HepG2 (cell line): Measurements from ENCODE around the gene TOP2A. TPM values are rescaled to one million over a fixed set of nuclear protein-coding genes. Genes with fewer than 3 reads are reported as not detected.

Experiments used
- ARID5B ChIP-seq: IDR thresholded peaks from 2 replicates; pipeline ENCODE4 v1.4.0; 2020; ENCODE audit warnings: mild to moderate bottlenecking, missing genetic modification reagents
- CBFB ChIP-seq: sonication (generic); formaldehyde crosslinking; IDR thresholded peaks from 2 replicates; pipeline ENCODE4 v1.4.0; 2020; ENCODE audit warnings: missing genetic modification reagents
- CBX1 ChIP-seq: IDR thresholded peaks from one replicate; pipeline ENCODE4 v1.6.1; 2016; ENCODE audit warnings: antibody characterized with exemption, low read depth
- ETS1 ChIP-seq: sonication (generic); formaldehyde crosslinking; IDR thresholded peaks from 2 replicates; pipeline ENCODE4 v1.4.0; 2020; ENCODE audit warnings: missing genetic modification reagents
- MBD4 ChIP-seq: IDR thresholded peaks from 2 replicates; pipeline ENCODE4 v1.6.1; 2012; ENCODE audit warnings: low read length, inconsistent platforms, borderline replicate concordance
- MTF2 ChIP-seq: sonication (generic); formaldehyde crosslinking; IDR thresholded peaks from 2 replicates; pipeline ENCODE4 v1.5.0; 2020; ENCODE audit warnings: missing genetic modification reagents, borderline replicate concordance
- MXI1 ChIP-seq: IDR thresholded peaks from 3 replicates; pipeline ENCODE4 v1.6.1; 2012; ENCODE audit warnings: low read depth, low read length, inconsistent platforms, borderline replicate concordance
- RARG ChIP-seq: sonication (generic); formaldehyde crosslinking; IDR thresholded peaks from 2 replicates; pipeline ENCODE4 v1.4.0; 2020; ENCODE audit warnings: low read depth, mild to moderate bottlenecking, missing genetic modification reagents
- SMAD1 ChIP-seq: sonication (generic); formaldehyde crosslinking; IDR thresholded peaks from 2 replicates; pipeline ENCODE4 v1.4.0; 2020; ENCODE audit warnings: missing genetic modification reagents, low read depth, mild to moderate bottlenecking, borderline replicate concordance
- SRF ChIP-seq: IDR thresholded peaks from 2 replicates; pipeline ENCODE4 v1.6.1; 2011; ENCODE audit warnings: mild to moderate bottlenecking, low read depth, low read length, moderate library complexity
- TRIM22 ChIP-seq: fragments of 450-650 bp; IDR thresholded peaks from 2 replicates; pipeline ENCODE4 v1.6.1; 2017
- ZKSCAN1 ChIP-seq: fragments of 150-350 bp; IDR thresholded peaks from 2 replicates; pipeline ENCODE4 v1.6.1; 2014; ENCODE audit warnings: low read length
- ZNF124 ChIP-seq: sonication (generic); formaldehyde crosslinking; IDR thresholded peaks from 2 replicates; pipeline ENCODE4 v1.4.0; 2020; ENCODE audit warnings: missing genetic modification reagents
- ZNF136 ChIP-seq: sonication (generic); formaldehyde crosslinking; IDR thresholded peaks from 2 replicates; pipeline ENCODE4 v1.8.1; 2022; ENCODE audit warnings: low read depth, mild to moderate bottlenecking, moderate library complexity, missing genetic modification reagents
- ZNF180 ChIP-seq: sonication (generic); formaldehyde crosslinking; IDR thresholded peaks from 2 replicates; pipeline ENCODE4 v1.4.0; 2020; ENCODE audit warnings: low read depth, missing genetic modification reagents, borderline replicate concordance
- ZNF276 ChIP-seq: sonication (generic); formaldehyde crosslinking; IDR thresholded peaks from 2 replicates; pipeline ENCODE4 v1.4.0; 2020; ENCODE audit warnings: mild to moderate bottlenecking, low read depth, missing genetic modification reagents
- ZNF678 ChIP-seq: sonication (generic); formaldehyde crosslinking; IDR thresholded peaks from 2 replicates; pipeline ENCODE4 v1.4.0; 2020; ENCODE audit warnings: mild to moderate bottlenecking, missing genetic modification reagents
- ZNF737 ChIP-seq: sonication (generic); formaldehyde crosslinking; IDR thresholded peaks from 2 replicates; pipeline ENCODE4 v1.5.0; 2020; ENCODE audit warnings: missing genetic modification reagents, mild to moderate bottlenecking, borderline replicate concordance
- polyA plus RNA-seq, 8 experiments: library from polyadenylated mRNA; depleted of rRNA in 3 of 8; stranded (reverse) in 7 of 8; unstranded in 1 of 8; fragments of >200 nt; fragmentation: Illumina TruSeq in 4 of 8; extraction: Trizol in 4 of 8; gene quantifications; 2 replicates each; pipeline versions ENCODE4 v1.2.1 to v1.2.3, GENCODE V29; 2011 to 2016; ENCODE audit warnings: low read depth in 4 of 8, missing spikeins in 1 of 8, mixed read lengths in 1 of 8; ENCODE audit not compliant: insufficient read depth in 1 of 8
- total RNA-seq, 5 experiments: library from RNA; depleted of rRNA; stranded (reverse); fragments of >200 nt; fragmentation: Illumina TruSeq; extraction: Trizol; gene quantifications; 2 replicates each; pipeline ENCODE4 v1.2.3, GENCODE V29; 2016; ENCODE audit warnings: low read depth in 1 of 5
- TF ChIP-seq, protein P1 (sequence below): sonication (generic); formaldehyde crosslinking; IDR thresholded peaks from 2 replicates; pipeline ENCODE4 v1.5.0; 2020; ENCODE audit warnings: mild to moderate bottlenecking, missing genetic modification reagents

TOP2A gene
- total and polyA plus RNA-seq, 2 of the 13 experiments (the other 11 are each of a cell fraction or from before 2014, with no cell fraction given) = 108 to 327 TPM

DNA sequence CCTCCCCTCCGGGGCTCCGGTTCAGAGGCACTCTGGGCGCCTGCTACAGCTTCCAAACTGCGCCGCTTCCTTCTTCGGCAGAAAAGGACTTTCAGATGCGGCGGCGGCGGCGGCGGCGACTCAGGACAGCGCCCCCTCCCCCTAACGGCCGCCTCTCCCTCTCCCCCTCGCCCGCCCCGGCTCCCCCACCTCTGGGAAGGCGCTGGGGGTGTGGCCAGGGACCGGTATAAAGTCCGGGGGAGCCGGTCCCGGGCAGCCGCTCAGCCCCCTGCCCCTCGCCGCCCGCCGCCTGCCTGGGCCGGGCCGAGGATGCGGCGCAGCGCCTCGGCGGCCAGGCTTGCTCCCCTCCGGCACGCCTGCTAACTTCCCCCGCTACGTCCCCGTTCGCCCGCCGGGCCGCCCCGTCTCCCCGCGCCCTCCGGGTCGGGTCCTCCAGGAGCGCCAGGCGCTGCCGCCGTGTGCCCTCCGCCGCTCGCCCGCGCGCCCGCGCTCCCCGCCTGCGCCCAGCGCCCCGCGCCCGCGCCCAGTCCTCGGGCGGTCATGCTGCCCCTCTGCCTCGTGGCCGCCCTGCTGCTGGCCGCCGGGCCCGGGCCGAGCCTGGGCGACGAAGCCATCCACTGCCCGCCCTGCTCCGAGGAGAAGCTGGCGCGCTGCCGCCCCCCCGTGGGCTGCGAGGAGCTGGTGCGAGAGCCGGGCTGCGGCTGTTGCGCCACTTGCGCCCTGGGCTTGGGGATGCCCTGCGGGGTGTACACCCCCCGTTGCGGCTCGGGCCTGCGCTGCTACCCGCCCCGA, 25.7 kb upstream of the TOP2A start, which contains the start of gene IGFBP4 (continued):
- TF ChIP-seq SRF (no peak), ETS1 (CRISPR knock-in tag) (peak; percentile 98), RARG (CRISPR knock-in tag) (no peak), MBD4 (no peak), TRIM22 (no peak), ZNF678 (no peak), SMAD1 (no peak), ARID5B (CRISPR knock-in tag) (peak; percentile 55), MXI1 (peak; percentile 42; the same call in 1 of the 3 replicates), CBX1 (no peak), ZNF136 (CRISPR knock-in tag) (no peak), CBFB (peak; percentile 74; the same call in 1 of the 2 replicates), ZNF180 (CRISPR knock-in tag) (0 out of 2 replicates have a peak, but pooled peaks have one; percentile 47), ZNF276 (peak; percentile 79), ZNF737 (0 out of 2 replicates have a peak, but pooled peaks have one; percentile 7), MTF2 (CRISPR knock-in tag) (no peak), ZKSCAN1 (no peak), ZNF124 (CRISPR knock-in tag) (no peak)
- TF ChIP-seq, protein P1, sequence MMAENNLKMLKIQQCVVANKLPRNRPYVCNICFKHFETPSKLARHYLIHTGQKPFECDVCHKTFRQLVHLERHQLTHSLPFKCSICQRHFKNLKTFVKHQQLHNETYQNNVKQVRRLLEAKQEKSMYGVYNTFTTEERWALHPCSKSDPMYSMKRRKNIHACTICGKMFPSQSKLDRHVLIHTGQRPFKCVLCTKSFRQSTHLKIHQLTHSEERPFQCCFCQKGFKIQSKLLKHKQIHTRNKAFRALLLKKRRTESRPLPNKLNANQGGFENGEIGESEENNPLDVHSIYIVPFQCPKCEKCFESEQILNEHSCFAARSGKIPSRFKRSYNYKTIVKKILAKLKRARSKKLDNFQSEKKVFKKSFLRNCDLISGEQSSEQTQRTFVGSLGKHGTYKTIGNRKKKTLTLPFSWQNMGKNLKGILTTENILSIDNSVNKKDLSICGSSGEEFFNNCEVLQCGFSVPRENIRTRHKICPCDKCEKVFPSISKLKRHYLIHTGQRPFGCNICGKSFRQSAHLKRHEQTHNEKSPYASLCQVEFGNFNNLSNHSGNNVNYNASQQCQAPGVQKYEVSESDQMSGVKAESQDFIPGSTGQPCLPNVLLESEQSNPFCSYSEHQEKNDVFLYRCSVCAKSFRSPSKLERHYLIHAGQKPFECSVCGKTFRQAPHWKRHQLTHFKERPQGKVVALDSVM = no peak
